Stomach (tissue), 9 donors: ENCODE measurements around the gene AFTPH. TPM values are rescaled to one million over a fixed set of nuclear protein-coding genes. Genes with fewer than 3 reads are reported as not detected.
A peak's percentile ranks its signal among the peaks of the same experiment; 100 is the strongest.

Experiments used
- DNase-seq, 2 donors: peaks; one replicate each; pipeline versions ENCODE4 v3.0.0 to v3.0.0-alpha.2; 2013 to 2019
- H3K27ac ChIP-seq, 5 donors: fragments of 200-600 bp in 4 of 5; sonication (generic) in 4 of 5; one replicate each; pipeline ENCODE4 v1.5.1; 2013 to 2019; ENCODE audit warnings: mild to moderate bottlenecking in 1 of 5, moderate library complexity in 1 of 5
- H3K27me3 ChIP-seq, 3 donors: fragments of 200-600 bp; sonication (generic); one replicate each; pipeline ENCODE4 v1.5.1; 2017 to 2019; ENCODE audit warnings: mixed run types in 1 of 3
- H3K36me3 ChIP-seq, 4 donors: fragments of 200-600 bp; sonication (generic); 1 replicate in 3 of 4; 2 replicates in 1 of 4; pipeline ENCODE4 v1.5.1; 2016 to 2019
- H3K4me1 ChIP-seq, 4 donors: fragments of 200-600 bp; sonication (generic); one replicate each; pipeline ENCODE4 v1.5.1; 2016 to 2019
- H3K4me3 ChIP-seq, 4 donors: fragments of 200-600 bp; sonication (generic) in 3 of 4; one replicate each; pipeline ENCODE4 v1.5.1; 2016 to 2019; ENCODE audit warnings: mild to moderate bottlenecking in 1 of 4
- H3K9me3 ChIP-seq, 4 donors: fragments of 200-600 bp; sonication (generic); one replicate each; pipeline ENCODE4 v1.5.1; 2016 to 2019
- CTCF ChIP-seq, 7 experiments: fragments of 450-650 bp in 4 of 7; fragments of 200-600 bp in 3 of 7; sonication (generic) in 3 of 7; IDR thresholded peaks; one replicate each; pipeline ENCODE4 v1.5.1; 2016 to 2019; ENCODE audit warnings: antibody characterized with exemption in 7 of 7, control low read depth in 2 of 7, mild to moderate bottlenecking in 1 of 7
- EP300 ChIP-seq: sonication (generic); formaldehyde crosslinking; IDR thresholded peaks from one replicate; pipeline ENCODE4 v1.6.1; 2017; ENCODE audit warnings: antibody characterized with exemption
- POLR2A ChIP-seq, 4 donors: fragments of 450-650 bp; IDR thresholded peaks; one replicate each; pipeline ENCODE4 v1.6.1; 2016; ENCODE audit warnings: antibody characterized with exemption in 4 of 4, control low read depth in 2 of 4, mild to moderate bottlenecking in 1 of 4, moderate library complexity in 1 of 4
- POLR2AphosphoS5 ChIP-seq, 3 donors: sonication (generic); formaldehyde crosslinking; IDR thresholded peaks; one replicate each; pipeline ENCODE4 v1.6.1; 2016; ENCODE audit warnings: antibody characterized with exemption in 3 of 3
- WGBS, 5 donors: extraction: QIAGEN DNeasy Blood & Tissue Kit in 3 of 5; methylation state at CpG; one replicate each; pipeline versions ENCODE4 v1.1.5 to v1.1.7; 2013 to 2018; 5-methylcytosine and 5-hydroxymethylcytosine counted together
- intact Hi-C: fragments of 100-400 bp; cut with DNase I; formaldehyde crosslinking; loops from one replicate; pipeline ENCODE4 v1.15.1; 2023; ENCODE audit warnings: low total_unique reads
- polyA plus RNA-seq, 3 donors: library from polyadenylated mRNA; stranded (reverse); fragments of 200-250 nt; gene quantifications; one replicate each; pipeline ENCODE4 v1.2.3, GENCODE V29; 2013
- total RNA-seq, 5 donors: library from RNA; depleted of rRNA; stranded (reverse); fragments of >200 nt; gene quantifications; one replicate each; pipeline versions ENCODE4 v1.1.0 to v1.2.3, GENCODE V29; 2014 to 2016
- donor health status: healthy with polysubstance abuse.
- donor health status: Bipolar disorder and iron deficiency.
- donor health status: healthy.

AFTPH gene
- total and polyA plus RNA-seq, 8 donors, result 19.8 to 93.6 (median 38.9) TPM

GRCh38 chr2:64601034-64601754, 77.1 kb downstream of the AFTPH start:
- Histone ChIP-seq H3K36me3 (no peaks in the 10 kb centered on the region), H3K9me3 (no peaks in the 10 kb centered on the region), H3K4me3 (no peak overlapping the region), H3K4me1 (peaks cover 0 to 31% (median 18%) of the 10 kb centered on the region in 4 donors), H3K27ac (no peak overlapping the region), H3K27me3 (no peaks in the 10 kb centered on the region)
- TF ChIP-seq POLR2A (IDR thresholded peaks at IDR 0.05), result no peak
- TF ChIP-seq POLR2AphosphoS5 (IDR thresholded peaks at IDR 0.05), result no peak
- TF ChIP-seq CTCF (IDR thresholded peaks at IDR 0.05), result no peak
- TF ChIP-seq EP300, result no peak
- intact Hi-C loops, result loop anchor here (10.0 kb wide), 1 partner anchor 264 kb away; no protein-coding TSS in a partner anchor
- 42 to 54% (median 48%) methylated on average over 8 of the region's 8 CpGs for WGBS, 5 donors
- peak in 1 of 2 donors; percentile 34 for DNase-seq

- Histone ChIP-seq H3K4me3 (no peak overlapping the region), H3K36me3 (no peaks in the 10 kb centered on the region), H3K4me1 (peaks cover 0 to 38% (median 22%) of the 10 kb centered on the region in 4 donors), H3K27me3 (no peaks in the 10 kb centered on the region), H3K9me3 (no peaks in the 10 kb centered on the region), H3K27ac (no peak overlapping the region)
- TF ChIP-seq CTCF (IDR thresholded peaks at IDR 0.05) (no peak), POLR2A (IDR thresholded peaks at IDR 0.05) (no peak), POLR2AphosphoS5 (IDR thresholded peaks at IDR 0.05) (no peak), EP300 (no peak)
- WGBS, 5 donors, result 78 to 82% (median 80%) methylated on average over 12 of the region's 12 CpGs
- intact Hi-C loops, result loop anchor here (10.0 kb wide), 1 partner anchor 263 kb away; no protein-coding TSS in a partner anchor
- DNase-seq, result no peak
These were observed 77.8 kb downstream of the AFTPH start for GRCh38 chr2:64601785-64602391.

GRCh38 chr2:64602436-64602835, 78.3 kb downstream of the AFTPH start:
- DNase-seq, result no peak
- no peaks in the 10 kb centered on the region for H3K9me3 ChIP-seq
- H3K4me1 ChIP-seq, result peaks cover 3 to 43% (median 28%) of the 10 kb centered on the region in 4 donors
- TF ChIP-seq EP300 (no peak), POLR2A (IDR thresholded peaks at IDR 0.05) (no peak), POLR2AphosphoS5 (IDR thresholded peaks at IDR 0.05) (no peak), CTCF (IDR thresholded peaks at IDR 0.05) (no peak)
- H3K36me3 ChIP-seq, result no peaks in the 10 kb centered on the region
- no peak overlapping the region for H3K27ac ChIP-seq
- WGBS, 5 donors, result 92 to 95% (median 93%) methylated on average over 11 of the region's 11 CpGs
- H3K27me3 ChIP-seq, result no peaks in the 10 kb centered on the region
- H3K4me3 ChIP-seq, result no peak overlapping the region
- intact Hi-C loops, result loop anchor here (10.0 kb wide), 1 partner anchor 262 kb away; no protein-coding TSS in a partner anchor

GRCh38 chr2:64604155-64604554, 80.0 kb downstream of the AFTPH start:
- no peak for DNase-seq
- peaks cover 10 to 60% (median 45%) of the 10 kb centered on the region in 4 donors for H3K4me1 ChIP-seq
- no peaks in the 10 kb centered on the region for H3K27me3 ChIP-seq
- WGBS, 5 donors, result 90 to 96% (median 94%) methylated on average over 2 of the region's 2 CpGs
- TF ChIP-seq POLR2A (IDR thresholded peaks at IDR 0.05) (no peak), EP300 (no peak), POLR2AphosphoS5 (IDR thresholded peaks at IDR 0.05) (no peak), CTCF (IDR thresholded peaks at IDR 0.05) (no peak)
- H3K27ac ChIP-seq, result no peak overlapping the region
- no peaks in the 10 kb centered on the region for H3K36me3 ChIP-seq
- intact Hi-C loops, result loop anchor here (10.0 kb wide), 1 partner anchor 261 kb away; no protein-coding TSS in a partner anchor
- H3K9me3 ChIP-seq, result no peaks in the 10 kb centered on the region
- no peak overlapping the region for H3K4me3 ChIP-seq
